PC-3 (cell line): ENCODE data around the gene TRIM47. TPM values are rescaled to one million over a fixed set of nuclear protein-coding genes. Genes with fewer than 3 reads are reported as not detected.
"Not testable (repeated sequence)": the region's sequence is repeated elsewhere in the genome, so short reads cannot be mapped to it uniquely, and the experiment has no call there.

Experiments
- ATAC-seq: fragments of 200-7000 bp; cut with Tn5 transposase; 2 replicates; pipeline ENCODE4 v1.9.1; 2020; ENCODE audit warnings: mild to moderate bottlenecking, moderate library complexity
- BruUV-seq: library from RNA; stranded (reverse); fragments of 400-500 nt; replicated peaks from 2 replicates; lab custom pipeline; 2021; lab: Mats Ljungman, UMichigan
- CTCF ChIA-PET: fragments of 300-600 bp; sonication (Branson Sonifier 250); formaldehyde crosslinking; loops from one replicate; lab custom pipeline; 2022; ENCODE audit warnings: antibody characterized with exemption; lab: Charles Lee
- POLR2A ChIA-PET: fragments of 300-600 bp; sonication (Branson Sonifier 250); formaldehyde crosslinking; loops from one replicate; lab custom pipeline; 2022; ENCODE audit warnings: antibody characterized with exemption; ENCODE audit not compliant: unreplicated experiment; lab: Charles Lee
- DNase-seq: peaks from one replicate; pipeline ENCODE4 v3.0.0-alpha.2; 2015
- H2AFZ ChIP-seq: fragments of 300-600 bp; sonication (generic); 2 replicates; pipeline ENCODE4 v1.6.0; 2016; ENCODE audit warnings: antibody characterized with exemption, low read length
- H3F3A ChIP-seq: fragments of 300-600 bp; sonication (generic); one replicate; pipeline ENCODE4 v1.6.0; 2017; ENCODE audit warnings: antibody characterized with exemption, low read length, control low read depth, mild to moderate bottlenecking; ENCODE audit not compliant: unreplicated experiment
- H3K27ac ChIP-seq: fragments of 300-600 bp; sonication (generic); 2 replicates; pipeline ENCODE4 v1.5.1; 2016; ENCODE audit warnings: mild to moderate bottlenecking, low read length
- H3K27me3 ChIP-seq: fragments of 300-600 bp; sonication (generic); 2 replicates; pipeline ENCODE4 v1.6.1; 2016; ENCODE audit warnings: low read length, mixed read lengths
- H3K36me3 ChIP-seq: fragments of 300-600 bp; sonication (generic); 2 replicates; pipeline ENCODE4 v1.6.1; 2016; ENCODE audit warnings: low read depth, mixed run types, low read length, mixed read lengths
- H3K4me1 ChIP-seq: fragments of 300-600 bp; sonication (generic); 2 replicates; pipeline ENCODE4 v1.5.1; 2016; ENCODE audit warnings: low read length; ENCODE audit not compliant: insufficient read depth
- H3K4me2 ChIP-seq: fragments of 300-600 bp; sonication (generic); 2 replicates; pipeline ENCODE4 v1.6.0; 2016; ENCODE audit warnings: low read length
- H3K4me3 ChIP-seq: fragments of 300-600 bp; sonication (generic); 2 replicates; pipeline ENCODE4 v1.5.1; 2016; ENCODE audit warnings: mild to moderate bottlenecking, low read length, mixed read lengths
- H3K79me2 ChIP-seq: fragments of 300-600 bp; sonication (generic); 2 replicates; pipeline ENCODE4 v1.6.1; 2017; ENCODE audit warnings: low read length, mixed read lengths
- H3K9ac ChIP-seq: fragments of 300-600 bp; sonication (generic); 2 replicates; pipeline ENCODE4 v1.6.0; 2016; ENCODE audit warnings: mild to moderate bottlenecking, low read length
- H3K9me2 ChIP-seq: fragments of 300-600 bp; sonication (generic); replicated peaks from 2 replicates; pipeline ENCODE4 v1.6.1; 2016; ENCODE audit warnings: mixed run types, low read length, mixed read lengths
- H3K9me3 ChIP-seq: fragments of 300-600 bp; sonication (generic); 2 replicates; pipeline ENCODE4 v1.6.1; 2016; ENCODE audit warnings: low read length, mixed read lengths
- H4K20me1 ChIP-seq: fragments of 300-600 bp; sonication (generic); 2 replicates; pipeline ENCODE4 v1.6.1; 2016; ENCODE audit warnings: low read length, mixed read lengths
- CTCF ChIP-seq: fragments of 300-600 bp; sonication (generic); conservative IDR thresholded peaks from 2 replicates; pipeline ENCODE4 v1.5.1; 2017; ENCODE audit warnings: antibody characterized with exemption, low read depth, mild to moderate bottlenecking, low read length
- EZH2 ChIP-seq: fragments of 300-600 bp; sonication (generic); IDR thresholded peaks from one replicate; pipeline ENCODE4 v1.6.1; 2017; ENCODE audit warnings: antibody characterized with exemption, mild to moderate bottlenecking, low read length; ENCODE audit not compliant: unreplicated experiment
- EZH2phosphoT487 ChIP-seq: fragments of 300-600 bp; sonication (generic); IDR thresholded peaks from 2 replicates; pipeline ENCODE4 v1.6.1; 2018; ENCODE audit warnings: mild to moderate bottlenecking, antibody characterized with exemption, low read length, borderline replicate concordance
- intact Hi-C: fragments of 100-400 bp; cut with micrococcal nuclease; formaldehyde crosslinking; loops from 2 replicates; pipeline ENCODE4 v1.9.0; 2023
- total RNA-seq: library from RNA; depleted of rRNA; stranded (reverse); fragments of >200 nt; gene quantifications from 2 replicates; pipeline ENCODE4 v1.2.3, GENCODE V29; 2014

Gene TRIM47
- total RNA-seq, 1 experiment from 2014 or later = 73.7 TPM

- ChIA-PET POLR2A (interaction anchor here (0.9 kb wide), 1 partner anchor 94 kb away, joined by 5 read pairs; no protein-coding TSS in a partner anchor), CTCF (no interaction called here)
- H3K4me3 ChIP-seq = no peak overlapping the region
- ATAC-seq (no peak), DNase-seq (no peak)
- peaks cover 3% of the 10 kb centered on the region; the same call in 1 of the 2 replicates for H3K36me3 ChIP-seq
- no peaks in the 10 kb centered on the region for H3K9me3 ChIP-seq
- intact Hi-C loops = no loop called here
- no peaks in the 10 kb centered on the region for H4K20me1 ChIP-seq
- H3K4me2 ChIP-seq = no peak overlapping the region
- H2AFZ ChIP-seq = no peak overlapping the region
- no peak for TF ChIP-seq EZH2
- no peak for TF ChIP-seq CTCF
- TF ChIP-seq EZH2phosphoT487 = no peak
- no peak overlapping the region for H3K9ac ChIP-seq
- H3K9me2 ChIP-seq = no peaks in the 10 kb centered on the region
- BruUV-seq = no TSS peak
- H3F3A ChIP-seq = no peaks in the 10 kb centered on the region
- no peaks in the 10 kb centered on the region for H3K27me3 ChIP-seq
- peaks cover 23% of the 10 kb centered on the region for H3K79me2 ChIP-seq
- H3K4me1 ChIP-seq = peaks cover 36% of the 10 kb centered on the region
- H3K27ac ChIP-seq = no peak overlapping the region
These were observed 4.6 kb downstream of the TRIM47 start for GRCh38 chr17:75873587-75874322.

- Histone ChIP-seq H3K9me3 (no peaks in the 10 kb centered on the region), H3K27ac (peak overlapping the region; percentile 62), H3K9me2 (no peaks in the 10 kb centered on the region), H3K9ac (no peak overlapping the region), H3K36me3 (peaks cover 3% of the 10 kb centered on the region; the same call in 1 of the 2 replicates), H3K4me3 (no peak overlapping the region), H3K79me2 (peaks cover 21% of the 10 kb centered on the region), H3F3A (no peaks in the 10 kb centered on the region), H3K4me2 (peak overlapping the region; percentile 38), H2AFZ (peak overlapping the region; percentile 42; the same call in 1 of the 2 replicates), H3K4me1 (peaks cover 36% of the 10 kb centered on the region), H4K20me1 (no peaks in the 10 kb centered on the region), H3K27me3 (no peaks in the 10 kb centered on the region)
- ATAC-seq (peak; percentile 16), DNase-seq (peak; percentile 80)
- TF ChIP-seq EZH2phosphoT487 (no peak), EZH2 (no peak), CTCF (no peak)
- intact Hi-C loops = no loop called here
- ChIA-PET CTCF (interaction anchor here (0.6 kb wide), 1 partner anchor 17 kb away, joined by 3 read pairs; the partner anchor contains the start of gene WBP2), POLR2A (interaction anchor here (0.6 to 1.1 kb wide), 3 partner anchors 9 to 93 kb away, joined by 5 to 29 read pairs (median 8); partner anchors contain the start of gene WBP2)
- BruUV-seq = no TSS peak
These were observed 5.7 kb downstream of the TRIM47 start for GRCh38 chr17:75872434-75873351.

GRCh38 chr17:75870228-75870627 lies 8.2 kb downstream of the TRIM47 start:
- DNase-seq, H3K27ac ChIP-seq, ATAC-seq, H3K36me3 ChIP-seq, H3K27me3 ChIP-seq, H3K9me2 ChIP-seq, BruUV-seq, H3K9me3 ChIP-seq, POLR2A ChIA-PET, H3K4me3 ChIP-seq, H3K79me2 ChIP-seq, H4K20me1 ChIP-seq, H3F3A ChIP-seq, intact Hi-C loops, H2AFZ ChIP-seq, CTCF ChIA-PET, H3K4me2 ChIP-seq, H3K9ac ChIP-seq: not testable (repeated sequence)
- peaks cover 18% of the 10 kb centered on the region for H3K4me1 ChIP-seq
